ENCODE measurements around the gene IRF4.

The IRF4 gene

DNA sequence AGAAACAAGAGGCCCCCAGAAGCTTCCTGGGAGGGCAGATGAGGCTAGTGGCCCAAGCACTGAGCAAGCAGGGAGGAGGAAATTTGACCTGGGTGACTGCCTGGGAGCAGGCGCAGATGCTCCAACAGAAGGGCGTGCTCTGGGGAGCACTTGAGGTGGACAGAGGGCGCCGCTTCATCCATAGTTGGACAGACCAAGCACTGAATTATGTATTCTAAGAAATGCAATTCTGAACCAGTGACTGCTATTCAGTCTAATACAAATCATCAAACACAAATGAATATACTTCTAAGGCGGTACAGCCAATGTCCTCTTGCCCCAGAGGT, 28.7 kb upstream of the IRF4 start:
- Histone ChIP-seq H3K36me3 (ENCODE audit: low read length) (no peaks in the 10 kb centered on the region), H3K27ac (ENCODE audit: low read depth, low read length) (no peak overlapping the region), H3K27me3 (ENCODE audit: low read length) (no peaks in the 10 kb centered on the region), H3K4me2 (ENCODE audit: low read depth, low read length, poor library complexity, severe bottlenecking) (no peak overlapping the region), H3K79me2 (ENCODE audit: insufficient read depth, low read length) (no peaks in the 10 kb centered on the region), H3F3A (ENCODE audit: insufficient read depth) (no peaks in the 10 kb centered on the region), H2AFZ (ENCODE audit: low read depth, low read length, severe bottlenecking) (no peak overlapping the region), H3K4me3 (ENCODE audit: insufficient read depth, low read length, poor library complexity, severe bottlenecking) (no peak overlapping the region), H4K20me1 (ENCODE audit: low read depth, low read length) (no peaks in the 10 kb centered on the region), H3K9ac (ENCODE audit: low read length) (no peak overlapping the region), H3K9me3 (ENCODE audit: insufficient read depth, low read length) (no peaks in the 10 kb centered on the region), H3K9me2 (replicated peaks; ENCODE audit: insufficient read depth, low read length) (no peaks in the 10 kb centered on the region)
- TF ChIP-seq EZH2phosphoT487 (conservative IDR thresholded peaks at IDR 0.05; ENCODE audit: low read length), result no peak
- no peak for TF ChIP-seq CTCF (IDR thresholded peaks at IDR 0.05; ENCODE audit: insufficient read depth, low read length, poor library complexity, severe bottlenecking)

DNA sequence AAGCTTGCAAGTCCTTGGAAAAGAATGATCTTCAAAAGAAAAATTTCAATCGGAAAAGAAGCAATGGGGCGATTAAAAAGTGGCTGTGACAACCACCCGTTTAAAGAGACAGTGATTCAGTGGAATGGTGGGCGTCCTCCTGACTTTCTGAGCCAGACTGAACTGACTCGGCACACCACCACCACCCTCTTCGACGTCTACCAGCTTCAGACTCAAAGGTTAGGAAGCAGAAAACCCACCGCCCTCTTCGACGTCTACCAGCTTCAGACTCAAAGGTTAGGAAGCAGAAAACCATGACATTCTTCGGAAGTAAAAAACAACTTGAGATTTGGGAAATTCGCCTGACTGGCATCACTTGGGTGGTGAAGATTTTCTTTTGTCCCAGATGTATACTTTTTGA, 28.3 kb upstream of the IRF4 start:
- no peaks in the 10 kb centered on the region for H3K27me3 ChIP-seq (ENCODE audit: low read length)
- H3K27ac ChIP-seq (ENCODE audit: low read depth, low read length), result no peak overlapping the region
- TF ChIP-seq EZH2phosphoT487 (conservative IDR thresholded peaks at IDR 0.05; ENCODE audit: low read length) (no peak), CTCF (IDR thresholded peaks at IDR 0.05; ENCODE audit: insufficient read depth, low read length, poor library complexity, severe bottlenecking) (no peak)
- no peaks in the 10 kb centered on the region for H3K79me2 ChIP-seq (ENCODE audit: insufficient read depth, low read length)
- H3K9me3 ChIP-seq (ENCODE audit: insufficient read depth, low read length), result no peaks in the 10 kb centered on the region
- H3K4me3 ChIP-seq (ENCODE audit: insufficient read depth, low read length, poor library complexity, severe bottlenecking), result no peak overlapping the region
- H3K4me2 ChIP-seq (ENCODE audit: low read depth, low read length, poor library complexity, severe bottlenecking), result no peak overlapping the region
- no peaks in the 10 kb centered on the region for H3K9me2 ChIP-seq (replicated peaks; ENCODE audit: insufficient read depth, low read length)
- no peaks in the 10 kb centered on the region for H3F3A ChIP-seq (ENCODE audit: insufficient read depth)
- H3K9ac ChIP-seq (ENCODE audit: low read length), result no peak overlapping the region
- no peaks in the 10 kb centered on the region for H4K20me1 ChIP-seq (ENCODE audit: low read depth, low read length)
- no peaks in the 10 kb centered on the region for H3K36me3 ChIP-seq (ENCODE audit: low read length)
- H2AFZ ChIP-seq (ENCODE audit: low read depth, low read length, severe bottlenecking), result no peak overlapping the region

- no peaks in the 10 kb centered on the region for H3K27me3 ChIP-seq (ENCODE audit: low read length)
- peak overlapping the region; percentile 63 for H3K27ac ChIP-seq (ENCODE audit: low read depth, low read length)
- H3K36me3 ChIP-seq (ENCODE audit: low read length), result no peaks in the 10 kb centered on the region
- H3K4me2 ChIP-seq (ENCODE audit: low read depth, low read length, poor library complexity, severe bottlenecking), result peak overlapping the region; percentile 28
- H3K79me2 ChIP-seq (ENCODE audit: insufficient read depth, low read length), result no peaks in the 10 kb centered on the region
- no peaks in the 10 kb centered on the region for H4K20me1 ChIP-seq (ENCODE audit: low read depth, low read length)
- TF ChIP-seq CTCF (IDR thresholded peaks at IDR 0.05; ENCODE audit: insufficient read depth, low read length, poor library complexity, severe bottlenecking) (no peak), EZH2phosphoT487 (conservative IDR thresholded peaks at IDR 0.05; ENCODE audit: low read length) (no peak)
- no peaks in the 10 kb centered on the region for H3K9me3 ChIP-seq (ENCODE audit: insufficient read depth, low read length)
- H2AFZ ChIP-seq (ENCODE audit: low read depth, low read length, severe bottlenecking), result no peak overlapping the region
- no peak overlapping the region for H3K4me3 ChIP-seq (ENCODE audit: insufficient read depth, low read length, poor library complexity, severe bottlenecking)
- H3K9me2 ChIP-seq (replicated peaks; ENCODE audit: insufficient read depth, low read length), result no peaks in the 10 kb centered on the region
- H3K9ac ChIP-seq (ENCODE audit: low read length), result no peak overlapping the region
- no peaks in the 10 kb centered on the region for H3F3A ChIP-seq (ENCODE audit: insufficient read depth)
Observed at GRCh38 chr6:363909-364308, 27.6 kb upstream of the IRF4 start.
